Uterus (tissue), 4 donors: ENCODE data around the gene FANCC. TPM values are rescaled to one million over a fixed set of nuclear protein-coding genes. Genes with fewer than 3 reads are reported as not detected.

Experiments
- DNase-seq, 2 donors: peaks; one replicate each; pipeline ENCODE4 v3.0.0-alpha.2; 2019 to 2020
- H3K27ac ChIP-seq, 2 donors: fragments of 200-600 bp; sonication (generic); 1 replicate in 1 of 2; 2 replicates in 1 of 2; pipeline ENCODE4 v1.5.1; 2016 to 2018
- H3K27me3 ChIP-seq, 2 donors: fragments of 200-600 bp; sonication (generic); one replicate each; pipeline ENCODE4 v1.5.1; 2018 to 2019; ENCODE audit warnings: control low read depth in 1 of 2
- H3K36me3 ChIP-seq, 2 donors: fragments of 200-600 bp; sonication (generic); one replicate each; pipeline ENCODE4 v1.5.1; 2019; ENCODE audit warnings: control low read depth in 1 of 2
- H3K4me1 ChIP-seq, 2 donors: fragments of 200-600 bp; sonication (generic); one replicate each; pipeline ENCODE4 v1.5.1; 2018 to 2019; ENCODE audit warnings: control low read depth in 1 of 2
- H3K4me3 ChIP-seq, 2 donors: fragments of 200-600 bp; sonication (generic); 1 replicate in 1 of 2; 2 replicates in 1 of 2; pipeline ENCODE4 v1.5.1; 2018 to 2019; ENCODE audit warnings: mild to moderate bottlenecking in 1 of 2
- H3K9me3 ChIP-seq, 2 donors: fragments of 200-600 bp; sonication (generic); one replicate each; pipeline ENCODE4 v1.5.1; 2019; ENCODE audit warnings: control low read depth in 1 of 2
- CTCF ChIP-seq, 4 experiments: fragments of 200-600 bp in 2 of 4; fragments of 450-650 bp in 2 of 4; sonication (generic) in 2 of 4; IDR thresholded peaks; one replicate each; pipeline ENCODE4 v1.5.1; 2016 to 2019; ENCODE audit warnings: antibody characterized with exemption in 4 of 4, mild to moderate bottlenecking in 2 of 4, moderate library complexity in 1 of 4
- POLR2A ChIP-seq, 2 donors: fragments of 450-650 bp; IDR thresholded peaks; one replicate each; pipeline ENCODE4 v1.6.1; 2016; ENCODE audit warnings: antibody characterized with exemption in 2 of 2, mild to moderate bottlenecking in 1 of 2, moderate library complexity in 1 of 2
- intact Hi-C: fragments of 100-400 bp; cut with DNase I; formaldehyde crosslinking; loops from one replicate; pipeline ENCODE4 v1.15.1; 2023; ENCODE audit warnings: low total_unique reads
- total RNA-seq, 4 donors: library from RNA; depleted of rRNA in 3 of 4; stranded (reverse); fragments of >200 nt in 3 of 4; gene quantifications; one replicate each; pipeline versions ENCODE4 v1.1.0 to v1.2.4, GENCODE V29; 2014 to 2023
- donor health status: DM: yes; HTN: yes; CAD: no.

Gene FANCC
- total RNA-seq, 4 donors from 2014 or later: 4.1 to 21.4 (median 15.9) TPM

- TF ChIP-seq POLR2A (IDR thresholded peaks at IDR 0.05) (no peak), CTCF (IDR thresholded peaks at IDR 0.05) (peak in 3 of 4 experiments; percentile 19 to 45 (median 23))
- no peaks in the 10 kb centered on the region for H3K9me3 ChIP-seq
- no peaks in the 10 kb centered on the region for H3K36me3 ChIP-seq
- no peaks in the 10 kb centered on the region for H3K27me3 ChIP-seq
- intact Hi-C loops: no loop called here
- no peaks in the 10 kb centered on the region for H3K4me1 ChIP-seq
- no peak for DNase-seq
- H3K27ac ChIP-seq: no peak overlapping the region
- no peak overlapping the region for H3K4me3 ChIP-seq
Measured at GRCh38 chr9:95268681-95269080, 48.8 kb downstream of the FANCC start.

- TF ChIP-seq POLR2A (IDR thresholded peaks at IDR 0.05) (no peak), CTCF (IDR thresholded peaks at IDR 0.05) (no peak)
- no peak overlapping the region for H3K4me3 ChIP-seq
- no peaks in the 10 kb centered on the region for H3K4me1 ChIP-seq
- no peaks in the 10 kb centered on the region for H3K9me3 ChIP-seq
- H3K36me3 ChIP-seq: no peaks in the 10 kb centered on the region
- DNase-seq: no peak
- intact Hi-C loops: no loop called here
- no peak overlapping the region for H3K27ac ChIP-seq
- H3K27me3 ChIP-seq: no peaks in the 10 kb centered on the region
Measured at GRCh38 chr9:95266649-95267048, 50.9 kb downstream of the FANCC start.

GRCh38 chr9:95265960-95266359 lies 51.5 kb downstream of the FANCC start:
- Histone ChIP-seq H3K36me3 (no peaks in the 10 kb centered on the region), H3K27ac (no peak overlapping the region), H3K4me1 (no peaks in the 10 kb centered on the region), H3K4me3 (no peak overlapping the region), H3K9me3 (no peaks in the 10 kb centered on the region), H3K27me3 (no peaks in the 10 kb centered on the region)
- intact Hi-C loops: no loop called here
- no peak for DNase-seq
- TF ChIP-seq CTCF (IDR thresholded peaks at IDR 0.05) (no peak), POLR2A (IDR thresholded peaks at IDR 0.05) (no peak)

- no peak overlapping the region for H3K4me3 ChIP-seq
- H3K4me1 ChIP-seq: no peaks in the 10 kb centered on the region
- TF ChIP-seq CTCF (IDR thresholded peaks at IDR 0.05) (peak in 3 of 4 experiments; percentile 28 to 37 (median 37)), POLR2A (IDR thresholded peaks at IDR 0.05) (no peak)
- no peak for DNase-seq
- no peaks in the 10 kb centered on the region for H3K27me3 ChIP-seq
- H3K9me3 ChIP-seq: no peaks in the 10 kb centered on the region
- intact Hi-C loops: no loop called here
- H3K36me3 ChIP-seq: no peaks in the 10 kb centered on the region
- H3K27ac ChIP-seq: no peak overlapping the region
Measured at GRCh38 chr9:95264954-95265615, 52.4 kb downstream of the FANCC start.

- DNase-seq: no peak
- H3K36me3 ChIP-seq: no peaks in the 10 kb centered on the region
- H3K9me3 ChIP-seq: no peaks in the 10 kb centered on the region
- no peak for TF ChIP-seq CTCF (IDR thresholded peaks at IDR 0.05)
- H3K27me3 ChIP-seq: no peaks in the 10 kb centered on the region
- no peaks in the 10 kb centered on the region for H3K4me1 ChIP-seq
- no peak overlapping the region for H3K4me3 ChIP-seq
- intact Hi-C loops: no loop called here
- no peak overlapping the region for H3K27ac ChIP-seq
Measured at GRCh38 chr9:95261890-95262289, 55.6 kb downstream of the FANCC start.
